Fibroblast of lung (primary cell): ENCODE measurements around the gene PLEKHB2. TPM values are rescaled to one million over a fixed set of nuclear protein-coding genes. Genes with fewer than 3 reads are reported as not detected.

Experiments used
- DNase-seq, 2 donors: peaks; one replicate each; pipeline versions ENCODE4 v3.0.0 to v3.0.0-alpha.2; 2010; ENCODE audit warnings: low read depth in 2 of 2
- H2AFZ ChIP-seq: 2 replicates; pipeline ENCODE4 v1.5.1; 2012; ENCODE audit warnings: low read length, control low read depth, inconsistent platforms
- H3K27ac ChIP-seq: 2 replicates; pipeline ENCODE4 v1.5.1; 2011; ENCODE audit warnings: low read length, control low read depth; ENCODE audit not compliant: insufficient read depth
- H3K27me3 ChIP-seq: 2 replicates; pipeline ENCODE4 v1.5.1; 2011; ENCODE audit warnings: mild to moderate bottlenecking, low read length; ENCODE audit not compliant: control insufficient read depth, insufficient read depth
- H3K36me3 ChIP-seq: 2 replicates; pipeline ENCODE4 v1.5.1; 2011; ENCODE audit warnings: low read length; ENCODE audit not compliant: control insufficient read depth, insufficient read depth
- H3K4me1 ChIP-seq: 2 replicates; pipeline ENCODE4 v1.5.1; 2011; ENCODE audit warnings: low read length; ENCODE audit not compliant: control insufficient read depth, insufficient read depth; ENCODE audit errors: extremely low read depth
- H3K4me2 ChIP-seq: 2 replicates; pipeline ENCODE4 v1.5.1; 2011; ENCODE audit warnings: low read length, control low read depth; ENCODE audit not compliant: insufficient read depth; ENCODE audit errors: extremely low read depth
- H3K4me3 ChIP-seq, 4 experiments: fragments of 200-600 bp in 1 of 4; sonication (generic) in 1 of 4; replicated peaks in 1 of 4; 2 replicates each; pipeline ENCODE4 v1.5.1; 2011 to 2016; ENCODE audit warnings: low read length in 4 of 4, low read depth in 3 of 4, mild to moderate bottlenecking in 3 of 4, control low read depth in 2 of 4, inconsistent platforms in 1 of 4, mixed read lengths in 1 of 4; ENCODE audit not compliant: insufficient read depth in 1 of 4; ENCODE audit errors: control extremely low read depth in 1 of 4
- H3K79me2 ChIP-seq: 2 replicates; pipeline ENCODE4 v1.5.1; 2012; ENCODE audit warnings: mild to moderate bottlenecking, low read length, inconsistent platforms; ENCODE audit not compliant: control insufficient read depth, insufficient read depth
- H3K9ac ChIP-seq: 2 replicates; pipeline ENCODE4 v1.5.1; 2011; ENCODE audit warnings: mild to moderate bottlenecking, low read length, control low read depth; ENCODE audit not compliant: insufficient read depth
- H3K9me3 ChIP-seq: 2 replicates; pipeline ENCODE4 v1.5.1; 2012; ENCODE audit warnings: low read depth, low read length; ENCODE audit not compliant: control insufficient read depth, insufficient read depth
- H4K20me1 ChIP-seq: 2 replicates; pipeline ENCODE4 v1.5.1; 2011; ENCODE audit warnings: low read length; ENCODE audit not compliant: control insufficient read depth, insufficient read depth; ENCODE audit errors: extremely low read depth
- CTCF ChIP-seq, 2 donors: IDR thresholded peaks in 1 of 2; conservative IDR thresholded peaks in 1 of 2; 1 replicate in 1 of 2; 2 replicates in 1 of 2; pipeline ENCODE4 v1.5.1; 2011 to 2012; ENCODE audit warnings: low read length in 2 of 2, control low read depth in 1 of 2, inconsistent platforms in 1 of 2, low read depth in 1 of 2, mild to moderate bottlenecking in 1 of 2
- EZH2 ChIP-seq: IDR thresholded peaks from 2 replicates; pipeline ENCODE4 v1.5.1; 2012; ENCODE audit warnings: low read length, control low read depth, mild to moderate bottlenecking; ENCODE audit errors: missing control alignments
- polyA plus RNA-seq, 2 donors: library from polyadenylated mRNA; depleted of rRNA in 1 of 2; stranded (reverse) in 1 of 2; unstranded in 1 of 2; fragments of >200 nt; gene quantifications; 2 replicates each; pipeline ENCODE4 v1.2.1, GENCODE V29; 2011 to 2012; ENCODE audit warnings: missing spikeins in 1 of 2
- total RNA-seq: library from RNA; depleted of rRNA; stranded (reverse); fragments of >200 nt; gene quantifications from 2 replicates; pipeline ENCODE4 v1.2.1, GENCODE V29; 2014

Gene PLEKHB2
- total and polyA plus RNA-seq, 2 donors (not counting 1 experiment from before 2014, with no cell fraction given) = 79.6 to 94.0 TPM

GRCh38 chr2:131115752-131116151 lies 10.6 kb downstream of the PLEKHB2 start:
- TF ChIP-seq CTCF (conservative IDR thresholded peaks at IDR 0.05 in 1 of 2, IDR thresholded peaks at IDR 0.05 in 1 of 2; ENCODE audit: low read depth in 1 of 2, low read length in 2 of 2) (no peak), EZH2 (no peak)
- DNase-seq = peak in 1 of 2 donors; percentile 18
- H4K20me1 ChIP-seq = no peaks in the 10 kb centered on the region
- no peaks in the 10 kb centered on the region for H3K4me1 ChIP-seq
- no peaks in the 10 kb centered on the region for H3K9me3 ChIP-seq
- H3K4me3 ChIP-seq = no peak overlapping the region
- no peak overlapping the region for H3K27ac ChIP-seq
- H3K36me3 ChIP-seq = no peaks in the 10 kb centered on the region
- H3K27me3 ChIP-seq = no peaks in the 10 kb centered on the region
- no peak overlapping the region for H3K4me2 ChIP-seq
- peaks cover 75% of the 10 kb centered on the region for H3K79me2 ChIP-seq
- no peak overlapping the region for H2AFZ ChIP-seq
- H3K9ac ChIP-seq = no peak overlapping the region

- Histone ChIP-seq H3K4me2 (no peak overlapping the region), H2AFZ (no peak overlapping the region)
These were observed 15.7 kb downstream of the PLEKHB2 start for GRCh38 chr2:131120815-131121317.

GRCh38 chr2:131121464-131121863 lies 16.3 kb downstream of the PLEKHB2 start:
- Histone ChIP-seq H3K4me1 (no peaks in the 10 kb centered on the region), H3K27ac (no peak overlapping the region), H3K27me3 (no peaks in the 10 kb centered on the region), H3K36me3 (no peaks in the 10 kb centered on the region), H4K20me1 (no peaks in the 10 kb centered on the region), H2AFZ (no peak overlapping the region), H3K9ac (no peak overlapping the region), H3K9me3 (no peaks in the 10 kb centered on the region), H3K4me3 (no peak overlapping the region), H3K4me2 (no peak overlapping the region), H3K79me2 (peaks cover 56% of the 10 kb centered on the region)
- TF ChIP-seq EZH2 (no peak), CTCF (conservative IDR thresholded peaks at IDR 0.05 in 1 of 2, IDR thresholded peaks at IDR 0.05 in 1 of 2; ENCODE audit: low read depth in 1 of 2, low read length in 2 of 2) (no peak)
- peak in 1 of 2 donors; percentile 60 for DNase-seq

More at GRCh38 chr2:131120815-131121317, 15.7 kb downstream of the PLEKHB2 start:
- no peak for DNase-seq
- Histone ChIP-seq H3K4me1 (no peaks in the 10 kb centered on the region), H3K4me3 (no peak overlapping the region), H3K9ac (no peak overlapping the region), H3K79me2 (peaks cover 60% of the 10 kb centered on the region), H3K27ac (no peak overlapping the region), H3K36me3 (no peaks in the 10 kb centered on the region), H3K27me3 (no peaks in the 10 kb centered on the region), H3K9me3 (no peaks in the 10 kb centered on the region), H4K20me1 (no peaks in the 10 kb centered on the region)
- TF ChIP-seq CTCF (conservative IDR thresholded peaks at IDR 0.05 in 1 of 2, IDR thresholded peaks at IDR 0.05 in 1 of 2; ENCODE audit: low read depth in 1 of 2, low read length in 2 of 2) (no peak), EZH2 (no peak)
